Astrocyte (in vitro differentiated cells and primary cell): Measurements from ENCODE around the gene SNRNP70. TPM values are rescaled to one million over a fixed set of nuclear protein-coding genes. Genes with fewer than 3 reads are reported as not detected.

Experiments
- DNase-seq: peaks from one replicate; pipeline ENCODE4 v3.0.0-alpha.2; 2010; ENCODE audit warnings: low read depth
- FAIRE-seq: peaks from 2 replicates; lab custom pipeline; 2011; peaks lifted over from hg19 to GRCh38; lab: Jason Lieb, UNC
- H2AFZ ChIP-seq: 2 replicates; pipeline ENCODE4 v1.6.0; 2012; ENCODE audit warnings: low read depth, low read length, inconsistent platforms
- H3K27ac ChIP-seq: 2 replicates; pipeline ENCODE4 v1.5.1; 2011; ENCODE audit warnings: low read depth, low read length, inconsistent platforms
- H3K27me3 ChIP-seq: 2 replicates; pipeline ENCODE4 v1.6.0; 2011; ENCODE audit warnings: low read length, inconsistent platforms; ENCODE audit not compliant: insufficient read depth
- H3K36me3 ChIP-seq: 2 replicates; pipeline ENCODE4 v1.5.1; 2011; ENCODE audit warnings: low read length, inconsistent platforms; ENCODE audit not compliant: insufficient read depth
- H3K4me1 ChIP-seq: 2 replicates; pipeline ENCODE4 v1.5.1; 2011; ENCODE audit warnings: low read length, inconsistent platforms; ENCODE audit not compliant: insufficient read depth
- H3K4me2 ChIP-seq: 2 replicates; pipeline ENCODE4 v1.6.0; 2012; ENCODE audit warnings: low read length, inconsistent platforms
- H3K4me3 ChIP-seq: 2 replicates; pipeline ENCODE4 v1.5.1; 2011; ENCODE audit warnings: low read depth, mild to moderate bottlenecking, low read length, inconsistent platforms; ENCODE audit not compliant: insufficient read depth
- H3K79me2 ChIP-seq: 2 replicates; pipeline ENCODE4 v1.6.0; 2012; ENCODE audit warnings: mild to moderate bottlenecking, low read length, inconsistent platforms; ENCODE audit not compliant: insufficient read depth
- H3K9ac ChIP-seq: 2 replicates; pipeline ENCODE4 v1.6.0; 2012; ENCODE audit warnings: mild to moderate bottlenecking, low read length, inconsistent platforms
- H3K9me3 ChIP-seq: 2 replicates; pipeline ENCODE4 v1.5.1; 2012; ENCODE audit warnings: low read depth, mild to moderate bottlenecking, low read length, inconsistent platforms; ENCODE audit not compliant: insufficient read depth
- H4K20me1 ChIP-seq: 2 replicates; pipeline ENCODE4 v1.6.0; 2012; ENCODE audit warnings: low read length, inconsistent platforms; ENCODE audit not compliant: insufficient read depth
- H3K27ac Mint-ChIP-seq: one replicate; pipeline ENCODE4 v1.8.0; 2021; ENCODE audit warnings: mild to moderate bottlenecking, mixed read lengths; ENCODE audit not compliant: unreplicated experiment
- H3K27me3 Mint-ChIP-seq: one replicate; pipeline ENCODE4 v1.8.0; 2021; ENCODE audit warnings: low read depth, mixed read lengths; ENCODE audit not compliant: unreplicated experiment
- H3K36me3 Mint-ChIP-seq: one replicate; pipeline ENCODE4 v1.8.0; 2021; ENCODE audit warnings: low read depth, mixed read lengths; ENCODE audit not compliant: unreplicated experiment
- H3K4me1 Mint-ChIP-seq: one replicate; pipeline ENCODE4 v1.8.0; 2021; ENCODE audit warnings: low read depth, mixed read lengths; ENCODE audit not compliant: unreplicated experiment
- H3K4me3 Mint-ChIP-seq: one replicate; pipeline ENCODE4 v1.8.0; 2021; ENCODE audit warnings: mild to moderate bottlenecking, moderate library complexity, mixed read lengths; ENCODE audit not compliant: unreplicated experiment
- H3K9me3 Mint-ChIP-seq: one replicate; pipeline ENCODE4 v1.8.0; 2021; ENCODE audit warnings: mild to moderate bottlenecking, mixed read lengths; ENCODE audit not compliant: unreplicated experiment
- EZH2 ChIP-seq: IDR thresholded peaks from 2 replicates; pipeline ENCODE4 v1.6.1; 2012; ENCODE audit warnings: mild to moderate bottlenecking, low read length, inconsistent platforms; ENCODE audit not compliant: insufficient read depth
- total RNA-seq: library from RNA; stranded (reverse); gene quantifications from 2 replicates; pipeline ENCODE4 v1.2.1, GENCODE V29; 2021
- TF ChIP-seq, protein P1 (sequence below): IDR thresholded peaks from 2 replicates; pipeline ENCODE4 v1.5.1; 2011; ENCODE audit warnings: low read depth, mild to moderate bottlenecking, inconsistent platforms, low read length, moderate library complexity; ENCODE audit not compliant: insufficient read depth

SNRNP70 gene
- total RNA-seq, 1 donor from 2014 or later: 177 TPM

DNA sequence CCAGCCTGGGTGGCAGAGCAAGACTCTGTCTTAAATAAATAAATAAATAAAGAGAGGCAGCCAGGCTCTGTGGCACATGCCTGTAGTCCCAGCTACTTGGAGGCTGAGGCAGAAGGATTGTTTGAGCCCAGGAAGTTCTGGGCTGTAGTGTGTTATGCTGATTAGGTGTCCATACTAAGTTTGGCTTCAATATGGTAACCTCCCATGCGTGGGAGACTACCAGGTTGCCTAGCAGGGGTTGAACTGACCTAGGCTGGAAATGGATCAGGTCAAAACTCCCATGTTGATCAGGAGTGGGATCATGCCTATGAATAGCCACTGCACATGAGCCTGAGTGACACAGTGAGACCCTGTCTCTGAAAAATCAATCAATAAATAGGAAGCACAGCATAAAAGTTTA is 4.0 kb upstream of the SNRNP70 start:
- peaks cover 8% of the 10 kb centered on the region for H4K20me1 ChIP-seq
- H3K27me3 Mint-ChIP-seq: peaks cover 5% of the 10 kb centered on the region
- H3K4me3 ChIP-seq: no peak overlapping the region
- H3K27ac ChIP-seq: no peak overlapping the region
- peaks cover 10% of the 10 kb centered on the region for H3K79me2 ChIP-seq
- no peaks in the 10 kb centered on the region for H3K36me3 ChIP-seq
- TF ChIP-seq, protein P1, sequence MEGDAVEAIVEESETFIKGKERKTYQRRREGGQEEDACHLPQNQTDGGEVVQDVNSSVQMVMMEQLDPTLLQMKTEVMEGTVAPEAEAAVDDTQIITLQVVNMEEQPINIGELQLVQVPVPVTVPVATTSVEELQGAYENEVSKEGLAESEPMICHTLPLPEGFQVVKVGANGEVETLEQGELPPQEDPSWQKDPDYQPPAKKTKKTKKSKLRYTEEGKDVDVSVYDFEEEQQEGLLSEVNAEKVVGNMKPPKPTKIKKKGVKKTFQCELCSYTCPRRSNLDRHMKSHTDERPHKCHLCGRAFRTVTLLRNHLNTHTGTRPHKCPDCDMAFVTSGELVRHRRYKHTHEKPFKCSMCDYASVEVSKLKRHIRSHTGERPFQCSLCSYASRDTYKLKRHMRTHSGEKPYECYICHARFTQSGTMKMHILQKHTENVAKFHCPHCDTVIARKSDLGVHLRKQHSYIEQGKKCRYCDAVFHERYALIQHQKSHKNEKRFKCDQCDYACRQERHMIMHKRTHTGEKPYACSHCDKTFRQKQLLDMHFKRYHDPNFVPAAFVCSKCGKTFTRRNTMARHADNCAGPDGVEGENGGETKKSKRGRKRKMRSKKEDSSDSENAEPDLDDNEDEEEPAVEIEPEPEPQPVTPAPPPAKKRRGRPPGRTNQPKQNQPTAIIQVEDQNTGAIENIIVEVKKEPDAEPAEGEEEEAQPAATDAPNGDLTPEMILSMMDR: no peak
- H2AFZ ChIP-seq: no peak overlapping the region
- H3K27me3 ChIP-seq: no peaks in the 10 kb centered on the region
- DNase-seq: no peak
- peaks cover 7% of the 10 kb centered on the region for H3K4me1 ChIP-seq
- H3K4me2 ChIP-seq: no peak overlapping the region
- H3K9ac ChIP-seq: no peak overlapping the region
- no peaks in the 10 kb centered on the region for H3K9me3 Mint-ChIP-seq
- peaks cover 4% of the 10 kb centered on the region for H3K36me3 Mint-ChIP-seq
- no peak for FAIRE-seq
- no peaks in the 10 kb centered on the region for H3K4me1 Mint-ChIP-seq
- peaks cover 3% of the 10 kb centered on the region for H3K9me3 ChIP-seq
- no peak overlapping the region for H3K27ac Mint-ChIP-seq
- H3K4me3 Mint-ChIP-seq: no peak overlapping the region

GRCh38 chr19:49084206-49085019 is 838 bp upstream of the SNRNP70 start:
- peaks cover 35% of the 10 kb centered on the region for H4K20me1 ChIP-seq
- H3K9me3 Mint-ChIP-seq: no peaks in the 10 kb centered on the region
- FAIRE-seq (no peak), DNase-seq (no peak)
- peak overlapping the region; percentile 91 for H3K27ac ChIP-seq
- peaks cover 5% of the 10 kb centered on the region for H3K27me3 Mint-ChIP-seq
- peak overlapping the region; percentile 22 for H3K27ac Mint-ChIP-seq
- H3K36me3 Mint-ChIP-seq: peaks cover 12% of the 10 kb centered on the region
- H2AFZ ChIP-seq: peak overlapping the region; percentile 90
- H3K4me1 ChIP-seq: peaks cover 19% of the 10 kb centered on the region
- no peaks in the 10 kb centered on the region for H3K27me3 ChIP-seq
- peaks cover 12% of the 10 kb centered on the region for H3K36me3 ChIP-seq
- peaks cover 3% of the 10 kb centered on the region for H3K9me3 ChIP-seq
- H3K4me3 ChIP-seq: peak overlapping the region; percentile 81
- H3K4me3 Mint-ChIP-seq: peak overlapping the region; percentile 99
- H3K4me2 ChIP-seq: peak overlapping the region; percentile 95
- peaks cover 40% of the 10 kb centered on the region for H3K79me2 ChIP-seq
- peak overlapping the region; percentile 94 for H3K9ac ChIP-seq
- peaks cover 4% of the 10 kb centered on the region for H3K4me1 Mint-ChIP-seq
- TF ChIP-seq EZH2: no peak
- TF ChIP-seq, protein P1: no peak

DNA sequence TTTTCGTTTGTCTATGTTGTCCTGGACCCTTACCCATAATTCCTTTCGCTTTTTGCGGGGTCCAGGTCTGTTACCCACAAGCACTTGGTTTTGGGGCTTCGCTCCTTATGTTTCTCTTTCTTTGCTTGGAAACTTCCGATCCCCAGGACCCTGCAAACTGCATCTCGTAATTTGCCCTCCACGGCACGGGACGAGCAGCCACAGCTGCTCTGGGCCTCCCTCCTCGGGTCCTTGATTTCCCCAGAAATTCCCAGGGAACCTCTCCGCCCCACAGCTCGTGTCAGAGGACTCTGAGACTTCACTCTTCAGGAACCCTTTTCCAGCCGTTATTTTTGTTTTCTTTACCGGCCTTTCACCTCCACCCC is 599 bp downstream of the SNRNP70 start:
- H3K27me3 ChIP-seq: no peaks in the 10 kb centered on the region
- H3K4me3 Mint-ChIP-seq: peak overlapping the region; percentile 99
- H3K36me3 Mint-ChIP-seq: peaks cover 17% of the 10 kb centered on the region
- peaks cover 20% of the 10 kb centered on the region for H3K36me3 ChIP-seq
- no peak for FAIRE-seq
- H2AFZ ChIP-seq: peak overlapping the region; percentile 83
- H3K9me3 ChIP-seq: peaks cover 3% of the 10 kb centered on the region
- peak overlapping the region; percentile 95 for H3K4me2 ChIP-seq
- peak overlapping the region; percentile 95 for H3K27ac Mint-ChIP-seq
- H3K27me3 Mint-ChIP-seq: no peaks in the 10 kb centered on the region
- H4K20me1 ChIP-seq: peaks cover 49% of the 10 kb centered on the region
- H3K4me1 ChIP-seq: peaks cover 19% of the 10 kb centered on the region
- no peak for DNase-seq
- peaks cover 4% of the 10 kb centered on the region for H3K4me1 Mint-ChIP-seq
- TF ChIP-seq EZH2: no peak
- TF ChIP-seq, protein P1: no peak
- H3K9ac ChIP-seq: peak overlapping the region; percentile 94
- H3K79me2 ChIP-seq: peaks cover 53% of the 10 kb centered on the region
- H3K4me3 ChIP-seq: peak overlapping the region; percentile 81
- peak overlapping the region; percentile 91 for H3K27ac ChIP-seq
- no peaks in the 10 kb centered on the region for H3K9me3 Mint-ChIP-seq
